AG08396 (cell line): ENCODE measurements around the gene SYPL1.
A peak's percentile ranks its signal among the peaks of the same experiment; 100 is the strongest.
"Not testable (repeated sequence)": the region's sequence is repeated elsewhere in the genome, so short reads cannot be mapped to it uniquely, and the experiment has no call there.

Experiments
- DNase-seq: peaks from one replicate; pipeline ENCODE4 v3.0.0; 2012; ENCODE audit warnings: low spot score, mixed read lengths

Gene SYPL1

GRCh38 chr7:106112118-106112971, at the start of gene SYPL1:
SYPL1 (minus strand) TSS chr7:106112312; CDS start chr7:106112208, 104 bp downstream.
- peak; percentile 94 for DNase-seq

DNA sequence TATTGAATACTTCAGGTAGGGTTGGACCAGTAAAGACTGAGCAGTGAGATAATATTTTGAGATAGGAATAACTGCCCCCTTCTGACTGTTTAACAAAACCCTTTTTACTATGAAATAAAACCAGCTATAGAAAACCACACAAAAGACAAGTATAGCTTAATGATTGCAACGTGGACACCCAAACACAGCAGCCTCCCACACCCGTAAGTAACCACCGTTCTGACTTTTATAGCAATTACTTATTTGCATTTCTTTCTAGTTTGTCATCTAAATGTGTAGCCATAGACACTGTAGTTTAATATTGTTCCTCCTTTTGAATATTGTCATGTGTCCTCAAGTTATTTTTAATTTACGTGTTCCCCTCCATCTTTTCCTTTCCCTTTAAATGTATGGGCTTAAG, 42.9 kb upstream of the SYPL1 start:
- no peak for DNase-seq

GRCh38 chr7:106153891-106154449, 41.9 kb upstream of the SYPL1 start:
- peak; percentile 84 for DNase-seq

GRCh38 chr7:106152313-106152665, 40.2 kb upstream of the SYPL1 start:
- no peak for DNase-seq

DNA sequence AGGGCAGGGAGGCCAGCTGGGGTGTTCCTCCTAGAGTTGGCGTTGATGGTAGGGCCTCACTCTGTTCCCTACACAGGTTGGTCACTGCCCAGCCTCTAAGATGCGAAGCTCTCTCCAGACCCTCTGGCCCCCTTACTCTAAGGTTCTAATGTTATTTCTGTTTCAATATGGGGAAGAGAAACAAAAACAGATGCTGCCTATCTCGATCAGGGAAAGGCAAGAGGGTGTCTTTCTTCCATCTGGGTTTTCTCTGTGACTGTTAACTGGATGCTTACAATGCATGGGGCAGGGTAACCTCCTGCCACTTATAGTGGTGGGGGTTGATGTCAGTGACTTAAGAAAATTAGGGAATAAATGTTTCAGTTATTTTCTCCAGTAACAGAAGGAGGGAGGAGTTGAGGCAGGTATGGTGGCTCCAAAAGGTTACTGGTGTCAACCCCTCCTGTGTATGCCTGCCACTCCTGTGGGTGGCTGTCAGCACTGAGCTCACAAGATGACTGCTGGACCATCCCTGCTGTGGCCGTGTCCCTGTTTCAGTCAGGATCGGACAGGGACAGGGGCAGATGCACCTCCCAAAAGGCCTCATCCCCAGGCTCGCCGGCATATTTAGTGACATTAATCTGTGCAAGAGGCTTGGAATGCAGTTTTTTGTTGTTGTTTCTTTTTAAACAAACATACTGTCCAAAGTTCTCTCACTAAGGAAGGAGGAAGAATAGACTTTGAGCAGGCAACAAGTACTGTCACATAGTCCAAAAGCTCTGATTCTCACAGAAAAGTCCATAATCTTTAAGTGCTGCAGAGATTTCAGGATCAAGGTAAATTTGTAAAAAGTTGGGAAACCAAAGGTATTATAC, 39.6 kb upstream of the SYPL1 start:
- no peak for DNase-seq

DNA sequence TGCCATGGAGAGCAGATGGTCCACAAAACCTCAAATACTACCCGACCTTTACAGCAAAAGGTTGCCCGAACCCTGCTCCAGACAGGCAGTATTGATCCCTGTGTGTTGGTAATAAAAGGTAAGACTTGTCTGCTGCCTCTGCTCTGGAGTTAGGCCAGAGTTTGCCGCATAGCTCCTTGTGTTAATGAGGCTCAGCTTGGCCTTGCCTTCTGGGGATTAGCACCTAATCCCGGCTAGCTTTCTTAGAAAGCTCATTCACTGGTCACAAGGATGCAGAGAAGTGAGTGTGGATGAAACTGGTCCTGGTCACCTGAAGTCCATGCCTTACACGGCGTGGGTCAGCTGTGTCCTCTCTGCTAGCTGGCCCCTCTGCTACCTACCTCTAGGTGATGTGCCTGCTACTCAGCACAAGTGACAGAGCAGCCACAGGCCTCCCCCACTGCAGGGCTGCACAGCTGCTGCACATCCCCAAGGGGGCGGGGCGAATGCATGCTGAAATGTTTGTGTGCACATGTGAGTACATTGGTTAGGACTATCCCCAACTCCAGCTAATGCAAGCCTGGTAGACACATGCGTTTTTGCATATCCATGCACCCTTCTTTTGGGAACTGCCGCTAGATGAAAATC, 31.7 kb upstream of the SYPL1 start:
- no peak for DNase-seq

- no peak for DNase-seq
Measured at GRCh38 chr7:106142136-106142535, 30.0 kb upstream of the SYPL1 start.

DNA sequence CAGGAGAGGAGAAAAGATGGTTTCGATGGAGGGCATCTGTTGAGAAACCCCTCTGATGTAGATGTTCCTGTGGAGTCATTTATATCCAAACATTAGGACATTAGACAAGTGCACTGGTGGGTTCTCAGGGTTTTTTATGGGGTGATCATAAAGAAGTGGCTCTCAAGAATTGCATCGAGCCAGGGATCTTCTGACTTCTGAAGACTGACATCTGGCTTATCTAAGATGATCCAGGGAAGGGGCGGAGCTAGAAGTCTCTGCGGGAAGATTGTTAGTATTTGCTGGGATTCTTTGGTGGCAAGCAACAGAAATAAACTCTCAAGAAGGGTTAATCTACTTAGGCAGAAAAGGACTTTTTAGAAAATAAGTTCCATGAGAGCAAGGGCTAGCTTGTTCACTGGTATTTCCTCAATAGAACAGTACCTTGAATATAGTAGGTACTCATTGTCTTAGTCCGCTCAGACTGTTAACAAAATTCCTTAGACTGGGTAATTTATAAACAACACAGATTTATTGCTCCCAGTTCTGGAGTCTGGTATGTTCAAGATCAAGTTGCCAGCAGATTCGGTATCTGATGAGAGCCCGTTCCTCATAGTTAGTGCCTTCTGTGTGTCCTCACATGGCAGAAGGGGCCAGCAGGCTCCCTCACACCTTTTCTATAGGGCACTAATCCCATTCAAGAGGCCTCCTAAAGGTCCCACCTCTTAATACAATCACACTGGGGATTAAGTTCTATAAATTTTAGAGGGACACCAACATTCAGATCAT, 28.5 kb upstream of the SYPL1 start:
- DNase-seq = no peak

GRCh38 chr7:106139265-106140251, 27.4 kb upstream of the SYPL1 start:
- peak; percentile 28 for DNase-seq

DNA sequence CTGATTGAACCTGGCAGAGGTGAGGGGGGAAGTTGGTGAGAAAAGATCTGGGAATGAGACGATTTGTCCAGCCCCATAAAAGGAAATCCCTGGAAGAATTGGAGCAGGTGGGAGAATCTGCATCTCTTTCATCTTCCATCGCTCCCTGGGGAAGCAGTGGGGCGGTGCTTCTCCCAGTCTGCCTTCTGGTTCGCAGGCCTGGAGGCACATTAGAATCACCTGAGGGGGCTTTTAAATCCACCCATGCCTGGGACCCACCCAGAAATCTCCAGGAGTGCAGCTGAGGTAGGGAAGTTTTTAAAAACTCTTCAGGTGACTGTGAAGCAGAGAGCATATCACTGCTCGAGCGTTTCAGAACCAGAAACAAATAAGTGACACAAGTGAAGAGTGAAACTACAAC, 26.7 kb upstream of the SYPL1 start:
- DNase-seq = no peak

DNA sequence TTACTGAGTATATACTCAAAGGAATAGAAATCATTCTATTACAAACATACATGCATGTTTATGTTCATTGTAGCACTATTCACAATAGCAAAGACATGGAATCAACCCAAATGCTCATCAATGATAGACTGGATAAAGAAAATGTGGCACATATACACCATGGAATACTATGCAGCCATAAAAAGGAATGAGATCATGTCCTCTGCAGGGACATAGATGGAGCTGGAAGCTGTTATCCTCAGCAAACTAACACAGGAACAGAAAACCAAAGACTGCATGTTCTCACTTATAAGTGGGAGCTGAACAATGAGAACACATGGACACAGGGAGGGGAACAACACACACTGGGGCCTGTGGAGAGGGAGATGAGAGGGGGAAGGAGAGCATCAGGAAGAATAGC, 26.1 kb upstream of the SYPL1 start:
- DNase-seq = not testable (repeated sequence)

DNA sequence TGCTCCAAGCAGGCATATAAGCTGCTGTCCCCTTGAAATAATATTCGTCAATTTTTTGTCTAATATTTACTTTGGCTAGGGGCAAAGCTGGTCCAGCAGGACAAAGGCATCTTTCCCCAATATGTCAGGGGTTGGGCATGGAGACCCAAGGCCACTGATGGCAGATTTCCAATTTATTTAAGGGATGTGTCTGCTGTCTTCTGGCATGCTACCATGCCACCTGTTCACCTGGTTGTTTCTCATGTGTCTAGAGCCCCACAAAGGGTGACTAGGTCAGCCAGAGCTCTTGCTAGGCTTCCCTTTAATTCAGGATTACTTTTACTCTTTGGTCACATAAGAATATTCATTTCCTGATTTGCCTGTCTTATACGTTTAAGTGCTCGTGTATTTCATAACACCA, 22.1 kb upstream of the SYPL1 start:
- DNase-seq = no peak

DNA sequence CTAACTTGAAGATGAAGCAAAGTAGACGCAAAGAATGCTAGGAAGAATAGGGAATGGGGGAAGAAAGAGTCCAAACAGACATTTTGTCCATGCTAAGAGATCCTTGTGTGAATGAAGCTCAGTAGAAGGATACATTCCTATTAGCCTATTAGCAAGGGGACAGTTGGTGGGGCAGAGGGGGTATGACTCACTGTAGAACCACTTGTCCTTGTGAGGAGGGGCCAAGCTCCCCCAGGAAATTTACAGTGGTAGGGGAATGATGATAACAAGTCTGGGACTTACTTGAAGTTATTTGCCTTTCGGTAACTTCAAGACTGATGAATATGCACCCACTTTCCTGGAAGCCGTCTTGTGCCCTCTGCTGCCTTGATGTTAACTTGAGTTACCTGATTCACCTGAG, 17.2 kb upstream of the SYPL1 start:
- no peak for DNase-seq

DNA sequence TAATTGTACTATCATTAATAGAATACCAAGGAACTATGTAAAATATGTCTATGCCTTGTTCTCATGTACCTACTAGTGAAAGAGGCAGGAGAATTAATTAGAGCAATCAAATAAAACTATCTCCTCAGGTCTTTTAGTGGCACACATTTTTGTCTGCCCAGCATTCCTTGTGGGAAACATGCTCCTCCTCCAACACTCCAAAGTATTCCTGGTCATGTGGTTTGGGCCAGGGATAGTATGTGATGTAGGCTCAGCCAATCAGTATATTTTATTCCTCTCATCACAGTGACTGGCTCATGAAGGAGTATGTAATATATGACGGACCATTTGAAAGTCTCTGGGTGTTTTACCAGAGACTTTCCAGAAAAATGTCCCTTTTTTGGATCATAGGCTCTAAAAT, 16.7 kb upstream of the SYPL1 start:
- no peak for DNase-seq

DNA sequence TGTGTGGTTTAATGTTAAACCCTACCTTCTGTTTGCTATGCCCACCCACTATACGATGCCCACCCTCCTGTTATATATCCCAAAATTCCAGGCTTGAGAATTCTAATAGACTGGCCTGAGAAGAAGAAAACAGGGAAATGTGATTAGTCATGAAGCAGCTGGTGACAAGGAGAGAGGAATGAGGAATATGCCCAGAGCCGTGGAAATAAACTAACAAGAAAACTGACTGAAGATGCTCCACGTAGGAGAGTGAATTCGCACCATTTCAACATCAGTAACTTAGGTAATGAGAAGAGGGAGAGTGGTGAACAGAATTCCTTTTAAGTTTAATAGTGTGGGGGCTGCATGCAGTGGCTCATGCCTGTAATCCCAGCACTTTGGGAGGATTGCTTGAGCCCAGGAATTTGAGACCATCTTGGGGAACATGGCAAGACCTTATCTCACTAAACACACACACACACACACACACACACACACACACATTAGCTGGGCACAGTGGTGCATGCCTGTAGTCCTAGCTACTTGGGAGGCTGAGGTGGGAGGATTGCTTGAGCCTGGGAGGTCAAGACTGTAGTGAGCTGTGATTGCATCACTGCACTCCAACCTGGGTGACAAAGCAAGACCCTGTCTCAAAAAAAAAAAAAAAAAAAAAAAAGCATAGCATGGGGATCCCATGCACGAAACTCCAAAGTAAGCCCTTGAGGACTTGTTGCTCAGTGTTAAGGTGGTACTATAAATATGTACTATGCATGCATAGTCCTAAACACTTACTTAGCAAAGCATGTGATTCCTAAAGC, 16.1 kb upstream of the SYPL1 start:
- peak; percentile 39 for DNase-seq

GRCh38 chr7:106126170-106126938, 14.2 kb upstream of the SYPL1 start:
- DNase-seq = peak; percentile 22

DNA sequence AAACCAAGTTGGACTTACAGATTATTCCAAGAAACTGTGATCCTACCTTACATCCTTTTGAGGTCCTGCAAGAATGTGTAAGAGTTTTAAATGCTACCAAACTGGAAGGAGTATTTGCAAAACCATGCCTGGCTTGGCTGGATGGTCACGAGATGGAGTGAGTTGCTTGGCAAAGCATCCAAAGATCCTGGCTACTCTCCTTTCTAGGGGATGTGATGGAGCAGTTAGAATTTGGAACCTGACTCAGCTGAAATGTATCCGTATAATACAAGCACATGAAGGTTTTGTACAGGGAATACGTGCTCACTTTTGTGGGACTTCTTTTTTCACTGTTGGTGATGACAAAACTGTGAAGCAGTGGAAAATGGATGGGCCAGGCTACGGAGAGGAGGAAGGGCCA, 13.3 kb upstream of the SYPL1 start:
- DNase-seq = peak; percentile 46

DNA sequence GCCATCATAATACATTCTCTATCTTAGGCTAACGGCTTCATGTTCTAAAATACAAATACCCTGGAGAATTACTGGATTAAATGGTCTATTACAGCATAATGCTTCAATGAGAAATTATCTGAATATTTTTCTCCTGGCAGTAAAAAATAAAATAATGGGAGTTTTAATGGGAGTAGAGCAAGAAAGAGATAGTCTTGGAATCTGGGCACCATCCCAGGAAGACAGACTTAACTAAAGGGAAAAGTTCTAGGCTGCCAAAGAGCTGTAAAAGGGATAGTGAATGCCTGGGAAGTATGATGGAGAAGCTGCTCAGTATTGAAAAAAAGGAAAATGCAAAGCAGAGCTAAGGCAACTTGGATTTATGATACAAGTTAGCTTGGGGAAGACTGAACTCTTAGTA, 12.1 kb upstream of the SYPL1 start:
- no peak for DNase-seq

- DNase-seq = no peak
Measured at GRCh38 chr7:106122713-106123112, 10.6 kb upstream of the SYPL1 start.
